HG03045 (cell line): Measurements from ENCODE around the gene ICAM5.

Source experiments
- ATAC-seq: cut with Tn5 transposase; IDR thresholded peaks from one replicate; pipeline ENCODE4 v1.9.1; 2021; ENCODE audit warnings: mild to moderate bottlenecking, moderate library complexity; ENCODE audit not compliant: unreplicated experiment

Gene ICAM5

DNA sequence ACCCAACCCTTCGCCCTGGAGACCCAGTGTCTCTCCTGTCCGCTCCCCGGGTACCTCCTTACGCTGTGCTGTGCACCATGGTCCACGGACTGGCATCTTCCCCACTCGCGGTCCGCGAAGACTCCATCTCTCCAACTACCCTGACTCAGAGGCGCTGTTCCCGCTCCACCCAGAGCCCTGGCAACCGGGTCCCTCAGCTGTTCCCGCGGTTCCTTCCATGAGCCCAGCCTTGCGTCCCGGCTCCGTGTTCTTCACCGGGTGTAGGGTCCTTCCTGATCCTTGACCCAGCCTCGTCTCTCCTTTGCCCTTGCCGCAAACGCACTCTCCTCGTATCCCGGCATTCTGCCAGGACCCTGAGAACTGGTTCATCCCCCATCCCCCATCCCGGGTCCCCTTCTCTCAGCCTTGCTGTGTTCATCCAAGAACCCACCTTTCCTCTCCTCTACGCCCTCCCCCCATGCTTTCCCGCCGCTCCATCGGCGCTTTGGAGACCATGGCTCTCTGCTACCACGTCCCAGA lies 664 bp downstream of the ICAM5 start:
- no peak for ATAC-seq

DNA sequence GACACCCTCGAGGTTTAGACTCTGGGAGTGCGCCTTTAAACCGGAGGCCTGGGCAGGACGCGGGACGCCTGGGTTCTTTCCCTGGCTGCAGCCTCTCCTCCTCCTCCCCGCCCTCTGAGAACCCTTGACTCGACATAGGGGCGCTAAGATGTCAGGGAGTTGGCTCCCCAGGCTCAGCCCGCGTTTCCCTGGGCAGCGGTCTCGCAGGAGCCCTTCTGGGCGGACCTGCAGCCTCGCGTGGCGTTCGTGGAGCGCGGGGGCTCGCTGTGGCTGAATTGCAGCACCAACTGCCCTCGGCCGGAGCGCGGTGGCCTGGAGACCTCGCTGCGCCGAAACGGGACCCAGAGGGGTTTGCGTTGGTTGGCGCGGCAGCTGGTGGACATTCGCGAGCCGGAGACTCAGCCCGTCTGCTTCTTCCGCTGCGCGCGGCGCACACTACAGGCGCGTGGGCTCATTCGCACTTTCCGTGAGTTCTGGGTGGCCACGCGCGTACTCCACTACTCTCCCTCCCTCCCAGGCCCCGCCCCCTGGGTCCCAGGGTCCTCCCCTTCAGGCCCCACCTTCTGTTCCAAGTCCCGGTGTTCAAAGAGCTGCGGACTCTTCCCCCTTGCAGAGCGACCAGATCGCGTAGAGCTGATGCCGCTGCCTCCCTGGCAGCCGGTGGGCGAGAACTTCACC lies 1.3 kb downstream of the ICAM5 start:
- no peak for ATAC-seq

DNA sequence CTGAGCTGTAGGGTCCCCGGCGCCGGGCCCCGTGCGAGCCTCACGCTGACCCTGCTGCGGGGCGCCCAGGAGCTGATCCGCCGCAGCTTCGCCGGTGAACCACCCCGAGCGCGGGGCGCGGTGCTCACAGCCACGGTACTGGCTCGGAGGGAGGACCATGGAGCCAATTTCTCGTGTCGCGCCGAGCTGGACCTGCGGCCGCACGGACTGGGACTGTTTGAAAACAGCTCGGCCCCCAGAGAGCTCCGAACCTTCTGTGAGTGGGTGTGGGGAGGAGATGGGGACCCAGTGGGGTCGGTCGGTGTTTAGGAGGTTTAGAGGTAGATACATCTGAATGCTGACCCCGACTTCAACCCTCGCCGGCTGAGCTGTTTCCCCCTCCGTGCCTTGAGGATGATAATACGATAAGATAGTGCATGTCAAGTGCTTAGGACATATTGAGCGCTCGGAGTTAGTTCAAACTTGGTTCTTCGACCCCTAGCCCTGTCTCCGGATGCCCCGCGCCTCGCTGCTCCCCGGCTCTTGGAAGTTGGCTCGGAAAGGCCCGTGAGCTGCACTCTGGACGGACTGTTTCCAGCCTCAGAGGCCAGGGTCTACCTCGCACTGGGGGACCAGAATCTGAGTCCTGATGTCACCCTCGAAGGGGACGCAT lies 1.9 kb downstream of the ICAM5 start:
- no peak for ATAC-seq

DNA sequence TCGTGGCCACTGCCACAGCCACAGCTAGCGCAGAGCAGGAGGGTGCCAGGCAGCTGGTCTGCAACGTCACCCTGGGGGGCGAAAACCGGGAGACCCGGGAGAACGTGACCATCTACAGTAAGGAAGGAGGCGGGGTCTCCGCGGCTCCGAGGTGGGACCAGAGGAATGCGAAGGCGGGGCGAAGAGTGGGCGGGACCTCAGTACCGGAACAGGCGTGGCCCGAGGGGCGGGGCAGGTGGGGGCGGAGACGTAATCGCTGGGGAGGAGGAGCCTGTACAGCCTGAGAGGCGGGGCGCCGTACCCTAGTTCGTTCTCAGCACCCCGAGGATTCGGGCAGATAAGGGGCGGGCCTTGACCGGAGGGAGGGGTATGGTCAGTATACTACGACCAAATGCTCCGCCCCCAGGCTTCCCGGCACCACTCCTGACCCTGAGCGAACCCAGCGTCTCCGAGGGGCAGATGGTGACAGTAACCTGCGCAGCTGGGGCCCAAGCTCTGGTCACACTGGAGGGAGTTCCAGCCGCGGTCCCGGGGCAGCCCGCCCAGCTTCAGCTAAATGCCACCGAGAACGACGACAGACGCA lies 2.5 kb downstream of the ICAM5 start:
- peak; percentile 39 for ATAC-seq

DNA sequence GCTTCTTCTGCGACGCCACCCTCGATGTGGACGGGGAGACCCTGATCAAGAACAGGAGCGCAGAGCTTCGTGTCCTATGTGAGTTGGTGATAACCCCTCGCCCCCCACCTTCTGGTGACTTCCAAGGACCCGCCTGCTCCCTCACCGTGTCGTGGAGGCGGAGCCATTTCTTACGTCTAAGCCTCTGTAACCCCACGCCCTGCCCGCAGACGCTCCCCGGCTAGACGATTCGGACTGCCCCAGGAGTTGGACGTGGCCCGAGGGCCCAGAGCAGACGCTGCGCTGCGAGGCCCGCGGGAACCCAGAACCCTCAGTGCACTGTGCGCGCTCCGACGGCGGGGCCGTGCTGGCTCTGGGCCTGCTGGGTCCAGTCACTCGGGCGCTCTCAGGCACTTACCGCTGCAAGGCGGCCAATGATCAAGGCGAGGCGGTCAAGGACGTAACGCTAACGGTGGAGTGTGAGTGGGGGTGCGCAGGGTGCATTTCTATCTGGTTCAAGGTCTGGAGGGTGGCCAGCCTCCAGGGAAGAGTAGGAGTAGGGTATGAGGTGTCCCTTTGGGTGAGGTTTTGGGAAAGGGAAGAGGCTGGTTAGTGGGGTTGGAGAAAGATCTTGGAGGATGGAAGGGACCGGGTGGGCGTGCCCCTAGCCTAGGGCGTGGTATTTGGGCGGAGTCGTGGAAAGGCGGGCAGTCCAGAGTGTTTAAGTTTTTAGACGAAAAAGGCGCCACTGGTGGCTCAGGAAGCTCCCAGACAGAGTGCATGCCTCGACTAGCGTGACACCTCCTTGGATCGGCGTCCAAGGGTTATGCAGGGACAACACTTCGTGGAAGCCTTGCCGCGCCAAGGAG lies 3.3 kb downstream of the ICAM5 start:
- ATAC-seq = no peak

DNA sequence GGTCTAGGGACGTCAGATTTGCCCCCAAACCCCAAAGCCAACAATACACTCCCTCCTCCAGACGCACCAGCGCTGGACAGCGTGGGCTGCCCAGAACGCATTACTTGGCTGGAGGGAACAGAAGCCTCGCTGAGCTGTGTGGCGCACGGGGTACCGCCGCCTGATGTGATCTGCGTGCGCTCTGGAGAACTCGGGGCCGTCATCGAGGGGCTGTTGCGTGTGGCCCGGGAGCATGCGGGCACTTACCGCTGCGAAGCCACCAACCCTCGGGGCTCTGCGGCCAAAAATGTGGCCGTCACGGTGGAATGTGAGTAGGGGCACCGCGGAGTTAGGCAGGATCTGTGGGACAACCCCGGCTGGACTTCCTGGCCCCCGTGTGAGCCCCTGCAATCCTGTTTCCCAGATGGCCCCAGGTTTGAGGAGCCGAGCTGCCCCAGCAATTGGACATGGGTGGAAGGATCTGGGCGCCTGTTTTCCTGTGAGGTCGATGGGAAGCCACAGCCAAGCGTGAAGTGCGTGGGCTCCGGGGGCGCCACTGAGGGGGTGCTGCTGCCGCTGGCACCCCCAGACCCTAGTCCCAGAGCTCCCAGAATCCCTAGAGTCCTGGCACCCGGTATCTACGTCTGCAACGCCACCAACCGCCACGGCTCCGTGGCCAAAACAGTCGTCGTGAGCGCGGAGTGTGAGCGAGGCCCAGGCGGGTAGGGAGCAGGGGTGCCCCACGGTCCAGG lies 4.0 kb downstream of the ICAM5 start:
- no peak for ATAC-seq

DNA sequence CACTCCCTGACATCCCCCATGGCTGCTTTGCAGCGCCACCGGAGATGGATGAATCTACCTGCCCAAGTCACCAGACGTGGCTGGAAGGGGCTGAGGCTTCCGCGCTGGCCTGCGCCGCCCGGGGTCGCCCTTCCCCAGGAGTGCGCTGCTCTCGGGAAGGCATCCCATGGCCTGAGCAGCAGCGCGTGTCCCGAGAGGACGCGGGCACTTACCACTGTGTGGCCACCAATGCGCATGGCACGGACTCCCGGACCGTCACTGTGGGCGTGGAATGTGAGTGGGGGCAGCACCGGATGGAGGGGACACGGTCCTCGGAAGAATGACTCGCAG lies 4.6 kb downstream of the ICAM5 start:
- ATAC-seq = no peak

DNA sequence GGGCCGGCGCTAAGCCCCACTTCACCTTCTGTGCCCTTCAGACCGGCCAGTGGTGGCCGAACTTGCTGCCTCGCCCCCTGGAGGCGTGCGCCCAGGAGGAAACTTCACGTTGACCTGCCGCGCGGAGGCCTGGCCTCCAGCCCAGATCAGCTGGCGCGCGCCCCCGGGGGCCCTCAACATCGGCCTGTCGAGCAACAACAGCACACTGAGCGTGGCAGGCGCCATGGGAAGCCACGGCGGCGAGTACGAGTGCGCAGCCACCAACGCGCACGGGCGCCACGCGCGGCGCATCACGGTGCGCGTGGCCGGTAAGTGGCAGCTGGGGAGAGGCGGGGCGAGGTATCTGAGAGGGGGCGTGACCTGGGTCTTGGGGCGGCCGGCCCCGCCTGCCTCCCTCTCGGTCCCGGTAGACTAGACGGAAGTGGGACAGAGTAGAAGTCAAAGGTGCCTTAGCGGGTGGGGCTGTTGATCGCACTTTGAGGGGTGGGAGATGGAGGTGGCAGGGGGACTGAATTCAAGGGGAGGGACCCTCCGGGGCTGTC lies 5.6 kb downstream of the ICAM5 start:
- no peak for ATAC-seq

DNA sequence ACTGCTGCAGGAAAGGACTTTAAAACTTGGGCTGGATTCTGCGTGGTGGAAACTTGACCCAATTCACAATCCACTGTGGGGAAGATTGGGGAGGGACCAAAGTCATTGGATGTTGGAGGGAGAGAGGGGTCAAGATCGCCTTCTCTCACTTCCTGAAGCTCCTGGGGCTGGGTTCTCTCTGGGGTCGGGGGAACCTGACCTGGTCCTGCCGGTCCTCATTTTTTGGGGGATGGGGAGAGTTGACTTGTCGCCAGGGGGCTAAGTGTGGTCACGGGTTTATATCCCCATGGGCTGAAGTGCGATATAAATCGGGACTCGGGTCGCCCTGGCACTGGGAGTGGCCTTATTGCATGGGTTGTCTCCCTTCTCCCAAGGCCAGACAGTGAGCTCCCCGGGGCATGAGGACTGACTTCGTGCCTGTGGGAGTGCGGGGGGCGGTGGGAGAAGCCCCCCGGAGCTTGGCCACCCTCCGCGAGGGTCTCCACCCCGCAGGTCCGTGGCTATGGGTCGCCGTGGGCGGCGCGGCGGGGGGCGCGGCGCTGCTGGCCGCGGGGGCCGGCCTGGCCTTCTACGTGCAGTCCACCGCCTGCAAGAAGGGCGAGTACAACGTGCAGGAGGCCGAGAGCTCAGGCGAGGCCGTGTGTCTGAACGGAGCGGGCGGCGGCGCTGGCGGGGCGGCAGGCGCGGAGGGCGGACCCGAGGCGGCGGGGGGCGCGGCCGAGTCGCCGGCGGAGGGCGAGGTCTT lies 6.3 kb downstream of the ICAM5 start:
- ATAC-seq = no peak

DNA sequence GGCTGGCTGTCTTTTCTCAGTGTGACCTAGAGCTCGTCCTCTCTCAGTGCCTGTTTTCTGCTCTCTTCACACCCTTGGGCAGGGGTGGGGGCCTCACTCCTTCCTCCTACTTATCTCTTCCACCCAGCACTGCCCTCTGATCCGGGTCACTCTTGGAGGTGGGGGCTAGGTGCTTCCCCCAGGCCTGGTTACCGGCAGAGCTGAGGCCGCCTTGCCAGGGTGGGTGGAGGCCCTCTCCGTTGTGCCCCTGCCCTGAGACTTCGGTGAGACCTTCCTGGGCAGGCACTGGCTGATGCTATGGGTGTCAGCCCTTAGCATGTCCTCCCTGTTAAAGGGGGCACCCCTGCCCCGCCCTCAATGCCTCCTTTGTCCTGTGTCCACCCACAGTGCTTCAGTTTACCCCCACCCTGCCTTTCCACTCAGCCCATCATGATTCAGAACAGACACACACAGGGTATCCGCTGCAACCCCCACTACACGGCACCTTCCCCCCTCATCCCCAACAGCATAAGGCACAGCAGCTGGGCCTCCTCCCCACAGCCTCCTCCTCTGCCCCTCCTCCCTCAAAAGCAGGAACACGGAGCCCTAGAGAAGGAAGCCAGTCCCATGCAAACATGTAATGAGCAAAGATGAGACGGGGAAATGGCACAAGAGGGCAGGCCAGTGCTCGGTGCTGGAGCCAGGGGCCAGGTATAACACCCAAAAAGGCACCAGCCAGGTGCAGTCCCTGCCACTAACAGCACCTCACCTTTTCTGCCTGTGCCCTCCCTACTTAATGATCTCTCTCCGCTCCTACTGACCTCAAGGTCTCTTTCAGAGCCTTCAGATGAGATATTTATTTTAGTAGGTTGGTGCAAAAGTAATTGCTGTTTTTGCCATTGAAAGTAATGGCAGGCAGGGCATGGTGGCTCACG lies 10.1 kb downstream of the ICAM5 start:
- no peak for ATAC-seq

DNA sequence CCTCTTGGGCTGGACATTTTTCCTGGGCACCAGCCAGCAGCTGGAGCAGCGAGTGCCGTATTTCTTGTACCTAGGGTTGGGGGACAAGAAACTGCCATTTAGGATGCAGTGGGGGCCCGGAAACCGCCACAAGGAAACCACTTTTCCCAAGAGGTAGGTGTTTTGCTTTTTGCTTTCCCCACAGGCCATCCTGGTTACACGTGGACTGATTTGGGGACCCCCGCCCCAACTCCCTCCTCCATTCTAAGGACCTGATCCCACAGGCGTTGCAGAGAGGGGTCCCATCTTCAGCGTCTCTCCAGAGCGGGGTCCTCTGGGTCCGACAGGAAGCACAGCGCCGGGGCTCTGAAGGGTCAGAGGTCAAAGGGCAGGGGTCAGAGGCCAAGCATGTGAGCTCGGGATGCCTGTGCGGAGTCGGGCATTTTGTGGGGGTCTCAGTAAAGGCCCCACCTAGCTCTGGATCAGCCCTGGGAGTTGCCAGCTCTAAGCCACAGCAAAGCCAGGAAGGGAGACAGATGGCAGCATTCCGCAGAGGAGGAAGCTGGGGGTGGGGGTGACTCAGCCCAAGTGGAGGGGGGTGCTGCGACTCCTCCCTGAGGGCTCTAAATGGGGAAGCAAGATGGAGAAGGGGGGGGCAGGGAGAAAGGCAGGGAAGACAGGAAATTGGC lies 15.5 kb downstream of the ICAM5 start:
- ATAC-seq = no peak

DNA sequence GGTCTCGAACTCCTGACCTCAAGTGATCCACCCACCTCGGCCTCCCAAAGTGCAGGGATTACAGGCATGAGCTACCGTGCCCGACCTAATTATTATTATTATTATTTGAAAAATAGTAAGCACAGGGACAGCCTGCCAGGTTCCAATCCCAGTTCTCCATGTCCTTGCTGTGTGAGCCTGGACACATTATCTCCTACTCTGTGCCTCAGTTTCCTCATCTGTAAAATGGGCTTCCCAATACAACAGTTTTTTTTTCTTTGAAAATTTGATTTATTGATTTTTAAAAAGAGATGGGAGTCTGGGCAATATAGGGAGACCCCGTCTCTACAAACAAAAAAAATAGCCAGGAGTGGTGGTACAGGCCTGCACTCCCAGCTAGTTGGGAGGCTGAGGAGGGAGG lies 16.6 kb downstream of the ICAM5 start:
- no peak for ATAC-seq

DNA sequence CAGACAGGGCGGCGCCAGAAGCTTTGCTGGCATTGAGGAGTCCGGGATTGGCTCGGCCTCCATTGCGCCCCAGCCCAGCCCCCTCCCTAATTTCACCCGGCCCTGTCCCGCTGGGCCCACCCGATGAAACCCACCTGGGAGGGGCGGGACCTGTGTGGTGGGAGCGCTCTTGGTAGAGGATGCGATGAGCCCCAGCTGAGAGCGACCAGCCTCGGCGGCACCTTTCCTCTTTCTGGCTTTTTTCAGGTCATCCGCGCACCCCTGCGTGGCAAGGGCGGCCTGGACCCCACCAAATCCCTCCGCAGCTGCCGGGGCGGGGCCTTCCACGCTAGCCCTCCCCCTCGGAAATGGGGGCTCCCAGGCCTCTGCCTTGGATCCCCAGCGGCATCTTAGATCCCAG lies 19.7 kb downstream of the ICAM5 start, which contains the start of gene ZGLP1:
TSS of gene ZGLP1 (minus strand) at position 393 of the 400 bp plus-strand sequence.
- ATAC-seq = no peak

DNA sequence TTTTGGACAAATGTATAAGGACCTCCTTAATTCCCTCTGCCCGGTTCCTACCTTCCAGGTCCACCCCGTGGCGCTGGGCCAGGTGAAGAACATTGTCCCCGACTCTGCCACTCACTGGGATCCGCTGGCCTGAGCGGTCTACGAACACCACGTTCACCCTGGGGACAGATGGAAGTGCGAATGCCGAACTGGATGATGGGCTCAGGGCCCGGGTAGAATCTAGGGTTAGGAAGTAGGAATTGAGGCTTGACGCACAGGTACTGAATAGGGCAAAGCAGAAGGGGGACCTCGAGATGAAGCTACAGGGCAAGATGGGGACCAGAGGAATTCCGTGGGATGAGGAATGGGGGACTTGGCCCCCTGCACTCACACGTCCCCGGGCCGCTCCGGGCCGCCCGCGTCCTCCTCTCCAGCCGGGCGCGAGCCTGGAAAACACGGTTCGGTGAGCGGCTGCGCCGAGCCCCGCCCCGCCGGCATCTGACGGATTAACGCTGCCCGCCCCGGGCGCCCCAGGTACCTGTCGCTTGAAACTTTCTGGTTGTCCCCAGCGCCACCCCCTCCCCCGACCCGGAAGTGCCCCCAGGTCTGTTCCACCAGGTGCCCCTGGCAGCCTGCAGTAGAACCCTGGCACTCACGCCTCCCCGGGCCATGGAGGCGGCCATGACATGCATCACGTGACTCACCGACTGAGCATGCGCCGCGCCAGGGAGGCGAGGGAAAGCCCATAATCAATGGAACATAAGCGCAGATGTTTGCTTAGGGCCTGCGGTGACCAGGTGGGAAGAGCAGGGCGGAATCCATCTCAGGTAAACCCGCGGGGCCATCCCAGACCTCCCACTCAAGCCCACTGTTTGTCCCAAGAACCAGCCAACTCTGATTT lies 25.8 kb downstream of the ICAM5 start, which contains the start of gene FDX2:
TSS of gene FDX2 (minus strand) at position 681 of the 880 bp plus-strand sequence. CDS start at position 662, 19 bp downstream.
- ATAC-seq = peak; percentile 64

DNA sequence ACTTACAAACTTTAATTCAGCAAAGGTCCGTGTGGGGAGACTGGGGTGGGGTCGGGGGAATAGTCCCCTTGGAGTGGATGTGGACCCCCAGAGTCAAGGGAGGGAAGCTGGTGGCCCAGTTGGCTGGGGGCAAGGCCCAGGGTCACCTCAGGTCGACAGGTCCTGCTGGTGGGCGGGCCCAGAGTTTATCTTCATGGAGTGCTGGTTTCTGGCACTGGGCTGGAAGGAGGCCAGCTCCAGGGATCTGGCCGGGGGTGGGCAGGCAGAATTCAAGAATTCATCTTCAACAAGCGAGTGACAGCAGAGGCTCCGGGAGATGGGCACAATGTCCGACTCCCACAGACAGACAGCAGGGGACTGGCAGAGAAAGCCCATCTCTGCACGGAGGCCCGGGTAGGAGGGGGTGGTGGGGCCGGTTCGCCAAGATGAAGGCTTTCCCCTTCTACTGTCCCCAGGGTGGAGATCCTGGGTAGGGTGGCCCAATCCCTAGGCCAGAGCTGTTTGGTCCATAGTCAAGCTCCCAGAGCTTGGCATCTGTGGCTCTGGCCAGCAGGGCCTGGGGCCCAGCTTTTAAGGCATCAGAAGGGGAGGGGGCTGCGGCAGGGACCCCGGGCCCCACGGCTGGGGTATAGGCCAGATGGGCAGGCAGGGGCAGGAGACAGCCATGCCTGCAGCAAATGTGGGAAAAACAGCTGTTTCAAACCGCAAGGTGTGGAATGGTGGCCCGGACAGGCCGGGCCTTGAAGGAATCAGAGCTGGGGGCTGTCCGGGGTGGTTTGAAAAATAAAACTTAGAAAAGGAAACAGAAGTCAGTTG lies 26.7 kb downstream of the ICAM5 start:
- ATAC-seq = no peak
